HCT116 (cell line): Measurements from ENCODE around the gene SNTG2. TPM values are rescaled to one million over a fixed set of nuclear protein-coding genes. Genes with fewer than 3 reads are reported as not detected.

Experiments used
- ATAC-seq: fragments of 200-7000 bp; cut with Tn5 transposase; 2 replicates; pipeline ENCODE4 v1.9.1; 2020; ENCODE audit warnings: mild to moderate bottlenecking, moderate library complexity
- BruUV-seq: library from RNA; stranded (reverse); fragments of 400-500 nt; replicated peaks from 2 replicates; lab custom pipeline; 2021; lab: Mats Ljungman, UMichigan
- CTCF ChIA-PET: fragments of 300-600 bp; sonication (Branson Sonifier 250); formaldehyde crosslinking; loops from one replicate; lab custom pipeline; 2021; ENCODE audit warnings: antibody characterized with exemption; lab: Charles Lee
- POLR2A ChIA-PET: fragments of 300-600, 350-600 bp; sonication (Branson Sonifier 250); formaldehyde crosslinking; loops from one replicate; lab custom pipeline; 2021; ENCODE audit warnings: antibody characterized with exemption; lab: Charles Lee
- RAD21 ChIA-PET, 2 experiments: fragments of 300-600 bp; sonication (Branson Sonifier 250); formaldehyde crosslinking; loops; one replicate each; lab custom pipeline; 2023; ENCODE audit warnings: low total read pairs in 2 of 2; ENCODE audit not compliant: uncharacterized antibody in 2 of 2, unreplicated experiment in 2 of 2, low non-redundant PET in 1 of 2; lab: Charles Lee
- DNase-seq: peaks from one replicate; pipeline ENCODE4 v3.0.0-alpha.2; 2010; ENCODE audit warnings: low read depth, low spot score
- H2AFZ ChIP-seq: fragments of 200-600 bp; shearing (Covaris generic), sonication (generic); 2 replicates; pipeline ENCODE4 v1.6.1; 2017; ENCODE audit warnings: low read depth, mixed run types, mixed read lengths, antibody characterized with exemption, low read length; ENCODE audit not compliant: poor library complexity, severe bottlenecking
- H3K27ac ChIP-seq: 2 replicates; pipeline ENCODE4 v1.5.1; 2012; ENCODE audit warnings: low read depth, low read length
- H3K27me3 ChIP-seq: fragments of 200-600 bp; sonication (generic); 2 replicates; pipeline ENCODE4 v1.6.1; 2016; ENCODE audit warnings: mixed run types, low read length, mixed read lengths; ENCODE audit not compliant: insufficient read depth
- H3K36me3 ChIP-seq, 2 experiments: fragments of 200-500 bp in 1 of 2; fragments of 200-600 bp in 1 of 2; sonication (Bioruptor generic) in 1 of 2; sonication (generic) in 1 of 2; 2 replicates each; pipeline versions ENCODE4 v1.5.1 to v1.6.1; 2014 to 2016; ENCODE audit warnings: low read length in 2 of 2, inconsistent platforms in 1 of 2, mixed read lengths in 1 of 2, mixed run types in 1 of 2; ENCODE audit not compliant: insufficient read depth in 2 of 2, control insufficient read depth in 1 of 2
- H3K4me1 ChIP-seq, 2 experiments: fragments of 200-600 bp in 1 of 2; sonication (generic) in 1 of 2; 2 replicates each; pipeline versions ENCODE4 v1.5.1 to v1.6.1; 2012 to 2017; ENCODE audit warnings: low read length in 2 of 2, inconsistent platforms in 1 of 2, mild to moderate bottlenecking in 1 of 2, mixed read lengths in 1 of 2, mixed run types in 1 of 2, moderate library complexity in 1 of 2; ENCODE audit not compliant: insufficient read depth in 2 of 2, control insufficient read depth in 1 of 2
- H3K4me2 ChIP-seq: fragments of 200-600 bp; sonication (generic); 2 replicates; pipeline ENCODE4 v1.6.1; 2017; ENCODE audit warnings: mixed run types, low read length, mixed read lengths
- H3K4me3 ChIP-seq, 2 experiments: fragments of 200-600 bp in 1 of 2; sonication (generic) in 1 of 2; replicated peaks in 1 of 2; 2 replicates each; pipeline ENCODE4 v1.5.1; 2011 to 2016; ENCODE audit warnings: low read length in 2 of 2, control low read depth in 1 of 2, low read depth in 1 of 2, mild to moderate bottlenecking in 1 of 2, mixed read lengths in 1 of 2, mixed run types in 1 of 2
- H3K79me2 ChIP-seq: fragments of 200-600 bp; sonication (generic); 2 replicates; pipeline ENCODE4 v1.6.1; 2017; ENCODE audit warnings: mild to moderate bottlenecking, mixed run types, low read length, moderate library complexity, mixed read lengths; ENCODE audit not compliant: insufficient read depth
- H3K9ac ChIP-seq: fragments of 200-600 bp; sonication (generic); 2 replicates; pipeline ENCODE4 v1.6.1; 2016; ENCODE audit warnings: low read length, mixed read lengths
- H3K9me2 ChIP-seq: fragments of 200-600 bp; sonication (generic), shearing (Covaris generic); 2 replicates; pipeline ENCODE4 v1.6.1; 2017; ENCODE audit warnings: mixed run types, mild to moderate bottlenecking, moderate library complexity; ENCODE audit not compliant: insufficient read depth
- H3K9me3 ChIP-seq, 2 experiments: fragments of 200-500 bp in 1 of 2; fragments of 200-600 bp in 1 of 2; sonication (Bioruptor generic) in 1 of 2; sonication (generic) in 1 of 2; 2 replicates each; pipeline ENCODE4 v1.6.1; 2014 to 2017; ENCODE audit warnings: low read length in 2 of 2, mixed read lengths in 2 of 2, inconsistent platforms in 1 of 2, low read depth in 1 of 2, mild to moderate bottlenecking in 1 of 2, mixed run types in 1 of 2, moderate library complexity in 1 of 2; ENCODE audit not compliant: control insufficient read depth in 1 of 2, insufficient read depth in 1 of 2
- H4K20me1 ChIP-seq: fragments of 200-600 bp; sonication (generic), shearing (Covaris generic); 2 replicates; pipeline ENCODE4 v1.6.1; 2017; ENCODE audit warnings: mixed run types, mild to moderate bottlenecking, moderate library complexity; ENCODE audit not compliant: insufficient read depth
- CBX3 ChIP-seq: IDR thresholded peaks from 2 replicates; pipeline ENCODE4 v1.6.1; 2012; ENCODE audit warnings: low read depth
- CEBPB ChIP-seq: IDR thresholded peaks from 2 replicates; pipeline ENCODE4 v1.6.1; 2012; ENCODE audit warnings: low read depth
- EGR1 ChIP-seq: IDR thresholded peaks from 2 replicates; pipeline ENCODE4 v1.6.1; 2012; ENCODE audit warnings: low read depth
- ELF1 ChIP-seq: IDR thresholded peaks from 2 replicates; pipeline ENCODE4 v1.6.1; 2012; ENCODE audit warnings: low read depth, borderline replicate concordance
- EZH2 ChIP-seq: fragments of 200-600 bp; sonication (generic); IDR thresholded peaks from 2 replicates; pipeline ENCODE4 v1.6.1; 2017; ENCODE audit warnings: antibody characterized with exemption, mixed run types
- EZH2phosphoT487 ChIP-seq: fragments of 200-600 bp; IDR thresholded peaks from 2 replicates; pipeline ENCODE4 v1.6.1; 2018; ENCODE audit warnings: antibody characterized with exemption, borderline replicate concordance
- FOSL1 ChIP-seq: IDR thresholded peaks from 2 replicates; pipeline ENCODE4 v1.6.1; 2012; ENCODE audit warnings: low read depth
- JUND ChIP-seq: IDR thresholded peaks from 2 replicates; pipeline ENCODE4 v1.6.1; 2012
- RAD21 ChIP-seq: IDR thresholded peaks from 2 replicates; pipeline ENCODE4 v1.6.1; 2012; ENCODE audit warnings: low read depth, mild to moderate bottlenecking
- SP1 ChIP-seq: IDR thresholded peaks from 2 replicates; pipeline ENCODE4 v1.6.1; 2012; ENCODE audit warnings: low read depth
- SRF ChIP-seq: IDR thresholded peaks from 2 replicates; pipeline ENCODE4 v1.6.1; 2012; ENCODE audit warnings: low read depth
- YY1 ChIP-seq: IDR thresholded peaks from 2 replicates; pipeline ENCODE4 v1.6.1; 2011; ENCODE audit warnings: low read length, low read depth, moderate library complexity, mild to moderate bottlenecking; ENCODE audit not compliant: insufficient replicate concordance; ENCODE audit errors: extremely low read depth
- ZFX ChIP-seq: fragments of 450-650 bp; IDR thresholded peaks from 2 replicates; pipeline ENCODE4 v1.6.1; 2017
- ZNF274 ChIP-seq: fragments of 200-500 bp; sonication (Bioruptor generic); IDR thresholded peaks from 2 replicates; pipeline ENCODE4 v1.6.1; 2014; ENCODE audit warnings: mild to moderate bottlenecking, low read depth, low read length, inconsistent platforms
- intact Hi-C: fragments of 100-400 bp; cut with micrococcal nuclease; formaldehyde crosslinking; loops from 2 replicates; pipeline ENCODE4 v1.10.0; 2022
- total RNA-seq: library from RNA; stranded (reverse); gene quantifications from one replicate; pipeline ENCODE4 v1.2.1, GENCODE V29; 2021; ENCODE audit not compliant: unreplicated experiment
- TF ChIP-seq, protein P1 (sequence below), 3 experiments: fragments of 200-600 bp in 1 of 3; sonication (generic) in 1 of 3; IDR thresholded peaks in 2 of 3; conservative IDR thresholded peaks in 1 of 3; 2 replicates each; pipeline ENCODE4 v1.5.1; 2012 to 2017; ENCODE audit warnings: low read depth in 2 of 3, low read length in 2 of 3, antibody characterized with exemption in 1 of 3, borderline replicate concordance in 1 of 3, control low read depth in 1 of 3, mild to moderate bottlenecking in 1 of 3, mixed read lengths in 1 of 3, mixed run types in 1 of 3, moderate library complexity in 1 of 3; ENCODE audit not compliant: insufficient read depth in 1 of 3
- TF ChIP-seq, protein P2 (sequence below): IDR thresholded peaks from 2 replicates; pipeline ENCODE4 v1.6.1; 2012; ENCODE audit warnings: low read depth
- TF ChIP-seq, protein P3 (sequence below): IDR thresholded peaks from 2 replicates; pipeline ENCODE4 v1.6.1; 2012

SNTG2 gene
- total RNA-seq, 1 experiment from 2014 or later, result not detected

DNA sequence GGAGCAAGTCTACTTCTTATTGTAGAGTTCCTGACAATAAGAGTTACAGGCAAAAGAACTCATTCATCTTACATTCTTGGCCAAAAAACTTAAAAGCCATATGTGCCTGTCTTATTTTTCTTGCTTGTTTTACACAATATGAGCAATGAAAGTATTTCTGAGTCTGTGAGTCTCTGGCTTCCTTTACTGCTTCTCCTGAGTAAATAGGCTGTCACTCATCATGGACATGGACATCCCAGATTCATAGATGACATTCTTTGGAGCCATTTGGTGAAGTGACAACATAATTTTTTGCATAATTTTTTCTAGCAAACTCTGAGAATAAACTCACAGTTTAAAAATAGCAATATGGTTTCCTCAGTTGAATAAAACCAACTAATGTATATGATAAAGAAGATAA, 179.3 kb downstream of the SNTG2 start:
- Histone ChIP-seq H3K79me2 (no peaks in the 10 kb centered on the region), H3K27me3 (peaks cover 21% of the 10 kb centered on the region), H3K4me1 (no peaks in the 10 kb centered on the region), H3K4me2 (no peak overlapping the region), H2AFZ (no peak overlapping the region), H3K36me3 (no peaks in the 10 kb centered on the region), H3K9me3 (no peaks in the 10 kb centered on the region), H3K27ac (no peak overlapping the region), H3K4me3 (no peak overlapping the region), H3K9ac (no peak overlapping the region), H4K20me1 (no peaks in the 10 kb centered on the region; the same call in 1 of the 2 replicates), H3K9me2 (no peaks in the 10 kb centered on the region)
- ATAC-seq, result no peak
- ChIA-PET POLR2A (no interaction called here), CTCF (interaction anchor here (2.6 kb wide), 1 partner anchor 11 kb away, joined by 8 read pairs; no protein-coding TSS in a partner anchor), RAD21 (no interaction called here)
- intact Hi-C loops, result no loop called here
- BruUV-seq, result no TSS peak
- TF ChIP-seq CBX3 (no peak), SRF (no peak), EZH2phosphoT487 (no peak), RAD21 (no peak), CEBPB (no peak), YY1 (no peak)
- TF ChIP-seq, protein P1, sequence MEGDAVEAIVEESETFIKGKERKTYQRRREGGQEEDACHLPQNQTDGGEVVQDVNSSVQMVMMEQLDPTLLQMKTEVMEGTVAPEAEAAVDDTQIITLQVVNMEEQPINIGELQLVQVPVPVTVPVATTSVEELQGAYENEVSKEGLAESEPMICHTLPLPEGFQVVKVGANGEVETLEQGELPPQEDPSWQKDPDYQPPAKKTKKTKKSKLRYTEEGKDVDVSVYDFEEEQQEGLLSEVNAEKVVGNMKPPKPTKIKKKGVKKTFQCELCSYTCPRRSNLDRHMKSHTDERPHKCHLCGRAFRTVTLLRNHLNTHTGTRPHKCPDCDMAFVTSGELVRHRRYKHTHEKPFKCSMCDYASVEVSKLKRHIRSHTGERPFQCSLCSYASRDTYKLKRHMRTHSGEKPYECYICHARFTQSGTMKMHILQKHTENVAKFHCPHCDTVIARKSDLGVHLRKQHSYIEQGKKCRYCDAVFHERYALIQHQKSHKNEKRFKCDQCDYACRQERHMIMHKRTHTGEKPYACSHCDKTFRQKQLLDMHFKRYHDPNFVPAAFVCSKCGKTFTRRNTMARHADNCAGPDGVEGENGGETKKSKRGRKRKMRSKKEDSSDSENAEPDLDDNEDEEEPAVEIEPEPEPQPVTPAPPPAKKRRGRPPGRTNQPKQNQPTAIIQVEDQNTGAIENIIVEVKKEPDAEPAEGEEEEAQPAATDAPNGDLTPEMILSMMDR (IDR thresholded peaks at IDR 0.05 in 2 of 3, conservative IDR thresholded peaks at IDR 0.05 in 1 of 3; ENCODE audit: borderline replicate concordance in 1 of 3, insufficient read depth in 1 of 3, low read depth in 2 of 3, low read length in 2 of 3), result no peak
- no peak for DNase-seq

DNA sequence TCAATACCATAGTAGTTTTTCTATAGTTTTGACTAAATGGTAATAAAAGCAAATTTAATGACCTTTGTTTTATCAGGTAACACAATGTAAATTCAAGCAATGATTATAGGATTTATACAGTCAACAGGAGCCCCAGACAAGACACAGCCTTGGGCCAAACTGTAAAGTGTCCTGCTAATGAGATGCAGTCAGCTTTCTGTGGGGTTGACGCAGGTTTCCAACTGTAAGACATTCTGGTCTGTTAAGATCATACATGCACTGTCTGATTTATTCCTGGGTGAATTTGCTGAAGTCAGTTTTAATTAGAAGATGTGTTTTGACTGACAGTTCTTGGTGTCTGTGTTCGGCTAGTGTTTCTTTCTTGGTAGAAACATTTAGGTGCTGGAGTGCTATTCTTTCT, 180.3 kb downstream of the SNTG2 start:
- no peak overlapping the region for H3K27ac ChIP-seq
- H3K27me3 ChIP-seq, result peaks cover 16% of the 10 kb centered on the region
- CTCF ChIA-PET, result interaction anchor here (2.6 kb wide), 1 partner anchor 10 kb away, joined by 8 read pairs; no protein-coding TSS in a partner anchor
- no peaks in the 10 kb centered on the region for H3K4me1 ChIP-seq
- H3K4me3 ChIP-seq, result no peak overlapping the region
- no peak overlapping the region for H3K4me2 ChIP-seq
- H3K9me3 ChIP-seq, result no peaks in the 10 kb centered on the region
- no peaks in the 10 kb centered on the region for H3K79me2 ChIP-seq
- no peak overlapping the region for H2AFZ ChIP-seq
- ATAC-seq, result no peak
- DNase-seq, result no peak
- POLR2A ChIA-PET, result no interaction called here
- H3K36me3 ChIP-seq, result no peaks in the 10 kb centered on the region
- no peak overlapping the region for H3K9ac ChIP-seq
- H4K20me1 ChIP-seq, result no peaks in the 10 kb centered on the region; the same call in 1 of the 2 replicates
- RAD21 ChIA-PET, result no interaction called here
- no peaks in the 10 kb centered on the region for H3K9me2 ChIP-seq
- no TSS peak for BruUV-seq
- intact Hi-C loops, result no loop called here
- no peak for TF ChIP-seq CEBPB
- no peak for TF ChIP-seq ZNF274
- TF ChIP-seq JUND, result no peak
- no peak for TF ChIP-seq SP1
- TF ChIP-seq ELF1, result no peak
- no peak for TF ChIP-seq SRF
- TF ChIP-seq YY1, result no peak
- no peak for TF ChIP-seq EZH2phosphoT487
- TF ChIP-seq, protein P2, sequence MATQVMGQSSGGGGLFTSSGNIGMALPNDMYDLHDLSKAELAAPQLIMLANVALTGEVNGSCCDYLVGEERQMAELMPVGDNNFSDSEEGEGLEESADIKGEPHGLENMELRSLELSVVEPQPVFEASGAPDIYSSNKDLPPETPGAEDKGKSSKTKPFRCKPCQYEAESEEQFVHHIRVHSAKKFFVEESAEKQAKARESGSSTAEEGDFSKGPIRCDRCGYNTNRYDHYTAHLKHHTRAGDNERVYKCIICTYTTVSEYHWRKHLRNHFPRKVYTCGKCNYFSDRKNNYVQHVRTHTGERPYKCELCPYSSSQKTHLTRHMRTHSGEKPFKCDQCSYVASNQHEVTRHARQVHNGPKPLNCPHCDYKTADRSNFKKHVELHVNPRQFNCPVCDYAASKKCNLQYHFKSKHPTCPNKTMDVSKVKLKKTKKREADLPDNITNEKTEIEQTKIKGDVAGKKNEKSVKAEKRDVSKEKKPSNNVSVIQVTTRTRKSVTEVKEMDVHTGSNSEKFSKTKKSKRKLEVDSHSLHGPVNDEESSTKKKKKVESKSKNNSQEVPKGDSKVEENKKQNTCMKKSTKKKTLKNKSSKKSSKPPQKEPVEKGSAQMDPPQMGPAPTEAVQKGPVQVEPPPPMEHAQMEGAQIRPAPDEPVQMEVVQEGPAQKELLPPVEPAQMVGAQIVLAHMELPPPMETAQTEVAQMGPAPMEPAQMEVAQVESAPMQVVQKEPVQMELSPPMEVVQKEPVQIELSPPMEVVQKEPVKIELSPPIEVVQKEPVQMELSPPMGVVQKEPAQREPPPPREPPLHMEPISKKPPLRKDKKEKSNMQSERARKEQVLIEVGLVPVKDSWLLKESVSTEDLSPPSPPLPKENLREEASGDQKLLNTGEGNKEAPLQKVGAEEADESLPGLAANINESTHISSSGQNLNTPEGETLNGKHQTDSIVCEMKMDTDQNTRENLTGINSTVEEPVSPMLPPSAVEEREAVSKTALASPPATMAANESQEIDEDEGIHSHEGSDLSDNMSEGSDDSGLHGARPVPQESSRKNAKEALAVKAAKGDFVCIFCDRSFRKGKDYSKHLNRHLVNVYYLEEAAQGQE, result no peak
- TF ChIP-seq, protein P3, sequence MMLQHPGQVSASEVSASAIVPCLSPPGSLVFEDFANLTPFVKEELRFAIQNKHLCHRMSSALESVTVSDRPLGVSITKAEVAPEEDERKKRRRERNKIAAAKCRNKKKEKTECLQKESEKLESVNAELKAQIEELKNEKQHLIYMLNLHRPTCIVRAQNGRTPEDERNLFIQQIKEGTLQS, result no peak
- TF ChIP-seq FOSL1, result no peak
- TF ChIP-seq ZFX, result no peak
- no peak for TF ChIP-seq EGR1
- TF ChIP-seq EZH2, result no peak
